Forelimb muscle (tissue), 1 donor: ENCODE results near the gene MEGF6. TPM values are rescaled to one million over a fixed set of nuclear protein-coding genes. Genes with fewer than 3 reads are reported as not detected.

Experiments used
- DNase-seq: peaks from one replicate; pipeline ENCODE4 v3.0.0-alpha.2; 2013; ENCODE audit warnings: low read depth
- polyA plus RNA-seq: library from polyadenylated mRNA; unstranded; fragments of 120-200 nt; gene quantifications from one replicate; pipeline ENCODE4 v1.2.1, GENCODE V29; 2013; ENCODE audit not compliant: insufficient read length

The MEGF6 gene
- polyA plus RNA-seq, 1 donor, result 10.2 TPM

DNA sequence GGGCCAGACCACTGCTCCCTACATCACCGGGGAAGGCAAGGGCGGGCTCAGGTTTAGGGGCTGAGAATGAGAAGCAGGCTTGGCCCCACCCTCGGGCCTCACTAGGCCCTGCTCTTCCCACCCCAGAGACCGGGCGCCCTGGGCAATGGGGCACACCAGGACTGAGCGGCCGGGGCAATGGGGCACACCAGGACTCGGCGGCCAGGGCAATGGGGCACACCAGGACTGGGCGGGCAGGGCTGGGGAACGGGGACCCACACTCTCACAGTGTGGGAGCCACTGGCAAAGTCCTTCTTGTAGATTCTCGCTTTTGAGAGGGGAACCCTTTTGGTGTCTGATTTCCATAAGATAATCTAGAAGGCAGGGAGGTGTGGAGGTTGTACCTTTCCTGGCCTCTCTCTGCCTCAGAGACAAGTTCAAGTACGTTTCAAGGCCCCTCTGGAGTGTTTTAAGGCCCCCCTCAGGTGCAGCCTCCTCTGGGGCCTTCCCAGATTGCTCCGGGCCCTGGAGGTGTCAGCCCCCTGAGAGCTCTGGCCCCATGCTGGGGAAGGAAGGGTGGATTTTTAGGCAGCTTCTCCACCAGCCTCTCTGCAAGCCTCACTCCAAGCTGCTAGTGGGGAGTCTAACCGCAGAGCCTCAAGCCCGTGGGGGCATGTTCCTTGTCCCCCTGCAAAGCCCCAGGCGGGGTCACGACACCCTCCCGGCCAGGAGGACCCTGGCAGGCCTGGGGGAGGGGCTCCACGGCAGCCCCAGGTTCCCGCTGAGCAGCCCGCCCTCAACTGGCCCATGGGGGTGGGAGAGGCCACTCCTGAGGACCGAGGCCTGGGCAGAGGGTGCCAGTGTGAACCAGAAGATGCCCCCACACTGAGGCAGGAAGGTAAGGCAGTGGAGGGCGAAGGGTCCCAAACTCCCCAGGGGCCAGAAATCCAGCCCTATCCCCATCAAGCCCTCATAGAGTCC lies 90.6 kb downstream of the MEGF6 start:
- DNase-seq, result no peak

DNA sequence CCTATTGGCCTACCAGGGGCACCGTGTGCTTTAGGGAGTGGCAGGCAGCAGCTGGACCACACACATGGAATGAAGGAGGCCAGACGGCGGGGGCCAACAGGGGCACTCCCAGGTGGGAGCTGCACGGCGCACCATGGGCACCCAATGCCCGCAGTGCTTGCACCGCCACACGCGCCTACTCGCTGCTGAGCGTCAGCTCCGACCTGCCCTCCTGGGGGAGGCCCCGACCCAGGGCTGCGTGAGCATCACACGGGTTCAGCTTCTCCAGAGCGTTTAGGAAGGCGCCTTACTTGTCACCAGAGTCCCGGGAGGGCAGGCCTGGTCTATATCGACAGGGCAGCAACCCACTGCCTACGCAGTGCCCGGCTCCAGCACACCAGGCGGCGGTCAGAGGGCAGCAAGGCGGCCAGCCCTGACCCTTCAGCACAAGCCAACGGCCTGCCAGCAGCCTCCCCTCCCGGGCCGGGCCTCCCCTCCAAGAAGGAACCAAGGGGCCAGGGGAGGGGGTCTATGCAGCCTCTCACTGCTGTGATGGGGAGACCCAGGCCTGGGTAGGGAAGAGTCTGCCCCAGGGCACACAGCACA lies 91.9 kb downstream of the MEGF6 start:
- DNase-seq, result no peak

DNA sequence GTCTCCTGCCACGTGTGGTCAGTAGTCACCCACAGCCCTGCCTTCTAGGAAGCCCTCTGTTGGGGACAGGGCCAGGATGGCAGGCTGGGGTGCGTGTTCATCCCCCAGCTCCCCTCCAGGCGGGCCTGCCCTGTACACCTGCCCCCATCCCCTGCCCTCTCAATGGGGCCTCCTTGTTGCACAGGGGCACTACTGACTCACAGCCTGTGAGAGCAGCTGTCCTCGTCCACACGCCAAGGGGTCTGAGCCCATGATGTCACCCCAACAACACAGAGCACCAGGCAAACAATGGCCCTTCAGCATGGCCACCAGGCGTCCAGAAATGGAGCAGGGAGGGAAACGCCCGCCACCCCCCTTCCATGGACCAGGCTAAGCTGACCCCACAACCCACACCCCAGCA lies 92.6 kb downstream of the MEGF6 start:
- no peak for DNase-seq

DNA sequence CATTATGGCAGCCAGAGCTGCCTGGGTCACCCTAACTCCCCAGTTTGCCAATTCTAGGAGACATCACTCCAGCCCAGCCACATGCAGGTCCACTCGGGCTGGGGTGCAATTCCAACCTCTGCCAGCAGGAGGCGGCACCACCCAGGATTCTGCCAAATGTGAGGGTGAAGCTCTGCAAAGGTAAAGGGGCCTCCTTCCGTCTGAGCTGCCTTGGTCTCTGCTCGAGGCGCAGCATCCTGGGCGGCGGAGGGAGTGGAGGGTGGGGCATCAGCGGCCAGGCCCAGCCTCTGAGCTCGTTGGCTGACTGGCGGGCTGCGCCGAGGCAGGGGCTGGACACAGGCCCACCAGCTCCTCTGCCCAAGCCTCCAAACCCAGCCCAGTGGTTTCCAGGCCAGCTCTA lies 93.1 kb downstream of the MEGF6 start:
- no peak for DNase-seq

DNA sequence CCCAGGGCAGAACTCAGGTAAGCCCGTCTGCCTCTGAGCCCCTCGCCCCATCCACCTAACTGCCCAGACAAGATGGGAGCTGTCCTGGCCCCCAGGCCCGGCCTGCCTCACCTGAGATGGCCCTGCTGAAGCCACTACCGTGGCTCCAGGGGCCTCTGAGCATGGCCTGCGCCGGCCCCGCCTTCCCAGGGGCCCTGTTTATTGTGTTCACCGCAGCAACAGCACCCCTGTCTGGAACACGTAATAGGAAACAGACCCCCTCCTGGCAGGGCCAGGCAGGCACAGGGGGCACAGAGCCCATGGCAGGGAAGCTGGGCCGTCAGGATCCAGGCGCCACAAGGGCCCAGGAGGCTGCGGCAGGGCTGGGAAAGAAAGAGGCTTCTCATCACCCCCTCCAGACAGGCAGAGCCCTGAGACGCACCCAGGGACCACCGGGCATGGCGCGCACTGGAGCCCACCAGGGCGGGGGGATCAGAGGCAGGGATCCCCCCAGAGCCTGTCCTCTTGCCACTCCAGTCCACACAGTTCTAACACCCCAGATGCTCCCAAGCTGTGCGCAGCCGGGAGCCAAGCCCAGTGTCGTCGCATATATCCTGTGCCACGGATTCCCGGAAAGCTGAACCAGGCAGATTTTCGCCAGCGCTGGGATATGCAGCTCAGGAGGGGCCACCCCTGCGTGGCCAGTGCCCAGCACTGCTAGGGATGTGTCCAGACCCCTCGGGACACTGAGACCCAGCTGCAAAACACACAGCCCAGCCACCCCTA lies 94.2 kb downstream of the MEGF6 start:
- no peak for DNase-seq

DNA sequence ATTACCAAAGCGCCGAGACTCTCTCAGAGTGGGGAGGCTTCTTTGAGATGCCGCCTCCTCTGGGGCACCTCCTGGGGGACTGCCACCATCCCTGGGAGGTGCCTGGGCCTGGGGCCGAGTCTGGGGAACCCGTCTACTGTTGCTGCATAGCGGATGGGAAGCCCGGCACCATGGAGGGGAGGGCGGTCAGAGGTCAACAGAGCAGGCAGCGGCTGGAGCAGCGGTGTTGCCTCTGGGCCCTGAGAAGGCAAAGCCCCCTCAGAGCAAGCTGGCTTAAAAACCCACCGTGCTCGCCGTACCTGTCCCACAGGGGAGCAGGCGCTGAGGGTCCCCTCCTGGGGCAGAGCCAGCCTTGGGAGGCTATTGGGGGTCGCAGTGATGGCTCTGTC lies 94.8 kb downstream of the MEGF6 start:
- DNase-seq, result no peak

DNA sequence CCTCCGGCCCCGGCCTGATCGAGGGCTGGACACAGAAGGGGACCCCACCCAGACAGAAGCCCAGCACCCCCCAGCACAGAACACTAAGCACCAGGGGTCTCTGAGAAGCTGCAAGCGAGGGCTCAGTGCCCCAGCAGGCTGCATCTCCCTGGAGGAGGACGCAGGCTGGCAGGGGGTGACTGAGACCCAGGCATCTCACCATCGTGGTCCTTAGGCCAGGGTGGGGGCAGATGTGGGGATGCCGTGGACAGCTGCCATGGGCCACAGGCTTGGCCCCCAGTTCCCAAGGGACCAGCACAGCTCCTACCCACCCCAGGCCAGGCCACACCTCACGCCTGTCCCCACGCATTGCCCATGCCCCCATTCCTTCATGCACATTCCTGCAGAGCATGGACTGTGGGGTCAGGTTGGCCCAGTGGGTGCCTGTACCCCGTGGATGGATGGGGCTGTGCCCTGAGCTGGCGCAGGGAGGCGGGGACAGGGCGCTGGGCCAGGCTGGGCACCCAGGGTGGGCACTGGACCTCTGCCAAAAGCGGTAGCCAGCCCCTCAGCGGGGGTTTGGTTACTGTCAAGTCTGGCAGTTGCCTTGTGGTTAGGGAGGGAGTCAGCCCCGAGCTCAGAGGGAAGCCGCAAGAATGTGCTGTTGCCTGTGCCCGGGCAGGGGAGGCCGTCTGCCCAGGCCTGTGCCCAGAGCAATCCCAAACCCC lies 95.4 kb downstream of the MEGF6 start:
- no peak for DNase-seq

DNA sequence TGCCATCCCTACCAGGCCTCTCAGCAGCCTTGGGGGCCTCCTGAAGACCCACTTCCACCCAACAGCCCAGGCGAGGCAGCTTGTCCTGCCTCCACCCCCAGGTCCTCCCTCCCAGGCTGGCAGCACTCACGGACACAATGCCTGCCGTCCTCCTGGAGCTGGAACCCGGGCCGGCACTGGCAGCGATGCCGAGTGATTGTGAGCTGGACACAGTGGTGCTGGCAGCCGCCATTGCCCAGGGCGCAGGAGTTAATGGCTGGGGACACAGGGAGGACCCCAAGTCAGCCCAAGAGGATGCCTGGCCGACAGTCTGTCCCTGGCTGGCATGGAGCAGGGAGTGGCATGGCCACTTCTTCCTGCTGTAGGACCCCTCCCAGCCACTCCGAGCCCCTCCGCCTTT lies 96.0 kb downstream of the MEGF6 start:
- DNase-seq, result no peak

DNA sequence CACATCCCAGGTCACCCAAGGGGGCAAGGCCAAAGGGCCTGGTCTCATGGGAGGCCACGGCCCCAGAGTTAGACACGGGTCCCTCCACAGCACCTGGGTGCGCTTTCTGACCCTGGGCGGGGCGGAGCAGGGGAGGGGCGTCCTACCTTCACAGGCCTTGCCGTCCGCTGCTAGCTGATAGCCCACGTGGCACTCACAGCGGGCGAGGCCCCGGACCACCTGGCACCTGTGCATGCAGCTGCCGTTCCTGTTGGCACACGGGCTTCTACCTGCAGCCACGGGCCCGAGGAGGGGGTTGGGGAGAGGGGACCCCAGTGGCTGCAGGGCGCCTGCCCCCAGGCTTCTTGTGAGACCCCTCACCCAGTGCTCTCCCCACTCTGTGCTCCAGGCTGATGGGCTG lies 96.9 kb downstream of the MEGF6 start:
- no peak for DNase-seq

DNA sequence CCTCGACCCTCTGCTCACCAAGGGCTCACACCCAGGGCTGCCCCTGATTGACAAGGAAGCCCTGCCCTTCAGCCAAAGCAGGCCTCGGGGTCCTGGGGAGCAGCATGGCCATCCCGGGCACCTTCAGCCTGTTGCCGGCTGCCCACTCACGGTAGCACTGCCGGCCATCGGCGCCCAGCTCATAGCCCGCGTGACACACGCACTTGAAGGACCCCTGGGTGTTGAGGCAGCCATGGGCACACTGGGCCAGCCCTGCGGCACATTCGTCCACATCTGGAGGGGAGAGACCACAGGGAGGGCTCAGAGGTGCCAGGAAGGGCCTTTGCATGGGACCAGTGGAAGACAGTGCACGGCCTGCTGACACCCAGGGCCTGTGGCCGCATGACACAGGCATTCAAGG lies 99.5 kb downstream of the MEGF6 start:
- no peak for DNase-seq

DNA sequence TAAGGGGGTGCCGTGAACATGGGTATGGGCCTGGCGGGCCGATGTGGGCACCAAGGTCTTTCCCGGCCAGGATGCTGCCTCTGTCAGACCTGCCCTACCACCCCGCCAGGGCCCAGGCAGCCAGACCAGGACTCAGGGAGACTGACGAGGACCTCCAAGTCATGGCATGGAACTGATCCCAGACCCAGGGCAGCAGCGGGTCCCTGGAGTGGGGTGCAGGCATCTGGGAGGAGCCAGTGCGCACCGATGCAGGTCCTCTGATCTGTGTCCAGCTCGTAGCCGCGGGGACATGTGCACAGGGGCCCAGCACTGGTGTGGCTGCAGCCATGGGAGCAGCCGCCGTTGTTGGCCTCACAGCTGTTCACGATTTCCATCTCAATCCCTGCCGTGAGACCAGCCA lies 100.0 kb downstream of the MEGF6 start:
- DNase-seq, result no peak

DNA sequence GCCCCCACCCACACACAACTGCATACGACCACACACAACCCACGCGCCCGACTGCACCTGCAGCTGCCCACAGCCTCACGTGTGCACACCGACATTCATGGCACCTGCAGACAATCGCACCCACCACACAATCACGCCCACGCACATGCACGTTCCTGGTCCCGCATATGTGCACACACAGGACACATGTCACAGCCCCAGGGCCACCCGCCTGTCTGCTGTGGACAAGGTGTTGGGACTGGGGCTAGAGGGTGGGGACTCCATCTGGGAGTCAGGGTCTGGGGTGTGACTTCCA lies 100.4 kb downstream of the MEGF6 start:
- DNase-seq, result no peak

DNA sequence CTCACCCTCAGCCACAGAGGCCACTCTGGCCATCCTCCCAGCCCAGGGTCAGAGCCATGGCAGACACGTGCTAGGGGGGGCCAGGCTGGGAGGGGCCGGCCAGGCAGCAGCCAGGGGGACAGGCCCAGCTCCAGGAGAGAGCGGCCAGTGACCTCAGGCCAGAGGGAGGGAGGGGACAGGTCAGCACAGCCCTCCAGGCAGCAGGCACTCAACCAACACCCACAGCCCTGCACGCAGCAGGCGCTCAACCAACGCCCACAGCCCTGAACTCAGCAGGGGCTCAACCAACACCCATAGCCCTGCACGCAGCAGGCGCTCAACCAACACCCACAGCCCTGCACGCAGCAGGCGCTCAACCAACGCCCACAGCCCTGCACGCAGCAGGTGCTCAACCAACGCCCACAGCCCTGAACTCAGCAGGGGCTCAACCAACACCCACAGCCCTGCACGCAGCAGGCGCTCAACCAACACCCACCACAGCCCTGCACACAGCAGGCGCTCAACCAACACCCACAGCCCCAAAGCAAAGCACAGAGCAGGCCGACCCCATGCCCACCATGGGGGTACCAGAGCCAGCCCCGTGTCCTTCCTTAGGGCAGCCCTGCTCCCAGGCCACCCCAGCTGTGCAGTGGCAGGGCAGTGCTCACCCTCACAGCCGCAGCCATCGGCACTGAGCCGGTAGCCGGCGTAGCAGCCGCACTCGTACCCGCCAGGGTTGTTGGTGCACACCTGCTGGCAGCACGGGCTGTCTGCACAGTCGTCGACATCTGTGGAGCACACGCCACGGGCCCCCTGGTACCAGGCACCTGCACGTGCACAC lies 101.0 kb downstream of the MEGF6 start:
- no peak for DNase-seq

DNA sequence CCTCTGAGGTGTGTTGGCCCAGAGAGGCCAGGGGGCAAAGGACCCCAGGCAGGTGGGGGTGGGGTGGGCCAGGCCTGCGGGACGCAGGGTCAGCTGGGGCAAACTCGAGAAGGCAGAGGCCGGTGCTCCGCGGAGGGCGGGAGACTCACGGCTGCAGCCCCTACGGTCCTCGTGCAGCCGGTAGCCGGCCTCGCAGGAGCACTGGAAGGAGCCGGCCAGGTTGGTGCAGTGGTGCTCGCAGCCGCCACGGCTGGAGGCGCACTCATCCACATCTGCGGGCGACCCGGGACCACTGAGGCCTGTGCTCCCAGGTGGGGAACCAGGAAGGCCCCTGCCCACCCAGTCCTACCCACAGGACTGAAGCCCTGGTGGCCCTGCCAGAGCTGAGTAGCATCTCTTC lies 101.6 kb downstream of the MEGF6 start:
- DNase-seq, result no peak

DNA sequence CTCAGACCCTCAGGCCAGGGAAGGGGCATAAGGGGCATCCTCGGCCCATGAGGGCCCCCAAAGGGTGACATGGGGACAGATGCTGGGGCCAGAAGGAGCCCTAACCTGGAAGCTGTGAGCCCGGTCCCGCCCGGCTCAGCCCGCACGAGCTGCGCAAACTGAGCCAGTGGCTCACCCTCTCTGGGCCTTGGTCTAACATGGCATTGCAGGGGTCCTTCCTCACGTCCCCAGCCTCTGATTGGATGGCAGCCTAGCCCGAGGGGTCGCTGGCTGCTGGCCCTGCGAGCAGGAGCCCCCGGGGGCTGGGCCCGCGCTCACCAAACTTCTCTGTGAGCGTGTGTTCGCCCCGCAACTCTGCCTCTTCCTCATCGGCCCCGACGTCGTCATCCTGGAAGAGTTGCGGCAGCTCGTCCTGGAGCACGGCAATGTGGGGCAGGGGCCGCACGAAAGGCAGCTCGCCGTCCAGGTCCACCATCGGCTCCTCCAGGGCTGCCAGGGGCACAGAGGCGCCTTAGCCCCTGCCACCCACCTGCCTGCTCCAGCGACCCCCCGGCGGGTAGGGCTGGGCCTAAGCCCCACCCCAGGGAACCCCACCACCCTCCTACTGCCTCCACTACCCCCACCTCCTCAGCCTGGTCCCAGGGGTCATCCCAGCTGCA lies 102.4 kb downstream of the MEGF6 start:
- DNase-seq, result no peak

DNA sequence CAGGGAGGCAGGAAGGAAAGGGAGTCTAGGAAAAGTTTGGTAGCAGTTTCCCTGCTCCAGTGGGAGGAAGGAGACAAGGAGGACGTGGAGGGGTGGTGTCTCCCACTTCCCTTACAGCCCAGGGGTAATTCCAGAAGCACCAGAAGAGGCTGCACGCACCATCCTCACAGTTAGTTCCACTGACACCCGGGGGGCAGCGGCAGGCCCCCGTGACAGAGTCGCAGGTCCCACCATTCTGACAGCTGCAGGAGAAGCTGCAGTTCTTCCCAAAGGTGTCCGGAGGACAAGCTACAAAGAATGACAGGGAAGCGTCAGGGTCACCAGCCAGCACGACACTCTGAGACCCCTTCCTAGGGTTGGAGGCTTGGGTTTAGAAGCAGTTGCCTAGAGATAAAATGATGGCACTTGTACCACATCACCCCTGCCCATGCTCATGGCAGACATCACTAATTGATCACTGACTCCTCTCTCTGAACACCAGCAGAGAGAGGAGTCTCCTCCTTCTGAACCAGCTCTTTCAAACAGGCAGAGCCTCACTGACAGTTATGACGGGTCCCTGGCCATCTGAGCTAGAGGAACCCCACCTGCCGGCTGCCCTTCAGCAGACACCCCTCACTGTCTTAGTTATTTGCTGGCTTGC lies 103.6 kb downstream of the MEGF6 start:
- no peak for DNase-seq

DNA sequence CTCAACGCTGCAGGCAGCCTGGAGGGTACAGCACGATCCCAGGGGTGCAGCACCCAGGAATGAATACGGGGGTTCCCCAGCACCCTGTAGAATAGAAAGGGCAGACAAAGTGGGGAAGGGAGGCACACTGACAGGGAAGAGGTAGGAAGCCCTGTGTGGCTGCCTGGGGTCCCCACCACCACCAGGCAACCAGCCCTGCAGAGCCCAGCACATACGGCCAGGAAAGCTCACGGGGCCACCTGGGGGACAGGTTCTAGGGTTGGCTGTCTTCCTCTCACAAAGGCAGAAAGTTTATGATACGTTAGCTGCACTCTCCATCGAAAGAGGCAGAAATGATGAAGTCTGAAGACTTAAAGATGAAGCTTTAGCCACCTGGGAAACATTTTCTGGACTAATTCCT lies 104.4 kb downstream of the MEGF6 start:
- DNase-seq, result no peak

DNA sequence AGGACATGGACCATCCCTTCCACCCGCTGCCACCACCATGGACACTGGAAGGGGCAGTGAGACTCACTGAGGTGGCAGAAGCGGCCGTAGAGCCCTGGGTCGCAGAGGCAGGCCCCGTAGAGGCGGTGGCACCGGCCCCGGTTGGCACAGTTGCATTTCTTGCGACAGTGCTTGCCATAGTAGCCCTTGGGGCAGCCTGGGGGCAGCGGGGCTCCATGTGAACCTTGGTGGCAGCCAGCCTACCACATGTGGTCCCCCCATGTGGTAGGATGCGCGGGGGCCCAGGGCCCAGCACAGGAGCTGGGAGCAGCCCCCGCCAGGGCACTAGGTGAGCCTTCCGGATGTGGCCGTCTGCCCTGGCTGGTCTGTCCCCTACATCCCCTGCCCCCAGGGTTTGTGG lies 105.3 kb downstream of the MEGF6 start:
- no peak for DNase-seq

DNA sequence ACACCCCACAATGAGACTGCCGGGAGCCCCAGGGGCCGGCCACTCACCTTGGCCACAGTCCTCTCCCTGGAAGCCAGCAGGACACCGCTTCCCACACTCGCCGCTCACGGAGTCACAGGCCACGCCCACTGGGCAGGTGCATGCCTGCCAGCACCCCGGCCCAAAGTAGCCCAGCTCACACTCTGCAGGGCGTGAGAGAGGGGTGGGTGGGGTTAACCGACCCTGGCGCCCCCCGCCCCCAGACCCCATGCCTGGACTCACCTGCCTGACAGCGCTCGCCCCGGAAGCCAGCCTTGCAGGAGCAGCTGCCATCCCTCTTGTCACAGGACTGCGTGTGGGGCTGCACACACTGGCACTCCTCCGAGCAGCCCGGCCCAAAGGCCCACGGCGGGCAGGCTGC lies 106.1 kb downstream of the MEGF6 start:
- no peak for DNase-seq

DNA sequence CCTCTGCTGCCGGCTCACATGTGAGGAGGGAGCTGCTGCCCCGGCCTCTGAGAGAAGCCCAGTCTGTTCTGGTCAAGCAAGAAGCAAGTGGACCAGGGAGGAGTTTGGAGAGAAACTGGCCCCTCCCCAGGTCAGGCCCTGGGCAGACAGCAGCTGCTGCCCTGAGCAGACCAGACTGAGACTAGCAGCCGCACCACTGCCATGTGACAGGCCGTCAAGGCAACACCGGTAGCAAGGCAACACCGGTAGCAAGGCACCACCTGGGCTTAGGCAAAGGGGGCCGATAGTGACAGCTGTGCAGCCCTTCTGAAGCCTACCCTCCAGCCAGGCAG lies 106.5 kb downstream of the MEGF6 start:
- no peak for DNase-seq
